ENCODE data around the gene USP47.
"Not testable (repeated sequence)": the region's sequence is repeated elsewhere in the genome, so short reads cannot be mapped to it uniquely, and the experiment has no call there.

DNA sequence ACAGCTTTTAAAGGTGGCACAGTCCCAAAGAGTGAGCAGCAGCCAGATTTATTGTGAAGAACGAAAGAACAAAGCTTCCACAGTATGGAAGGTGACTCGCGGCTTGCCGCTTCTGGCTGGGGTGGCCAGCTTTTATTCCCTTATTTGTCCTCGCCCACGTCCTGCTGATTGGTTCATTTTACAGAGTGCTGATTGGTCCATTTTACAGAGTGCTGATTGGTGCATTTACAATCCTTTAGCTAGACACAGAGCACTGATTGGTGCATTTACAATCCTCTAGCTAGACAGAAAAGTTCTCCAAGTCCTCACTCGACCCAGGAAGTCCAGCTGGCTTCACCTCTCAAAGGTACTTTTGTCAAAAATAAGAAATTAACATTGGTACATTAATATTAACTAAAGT is 10.4 kb upstream of the USP47 start:
- TF ChIP-seq, protein P1, sequence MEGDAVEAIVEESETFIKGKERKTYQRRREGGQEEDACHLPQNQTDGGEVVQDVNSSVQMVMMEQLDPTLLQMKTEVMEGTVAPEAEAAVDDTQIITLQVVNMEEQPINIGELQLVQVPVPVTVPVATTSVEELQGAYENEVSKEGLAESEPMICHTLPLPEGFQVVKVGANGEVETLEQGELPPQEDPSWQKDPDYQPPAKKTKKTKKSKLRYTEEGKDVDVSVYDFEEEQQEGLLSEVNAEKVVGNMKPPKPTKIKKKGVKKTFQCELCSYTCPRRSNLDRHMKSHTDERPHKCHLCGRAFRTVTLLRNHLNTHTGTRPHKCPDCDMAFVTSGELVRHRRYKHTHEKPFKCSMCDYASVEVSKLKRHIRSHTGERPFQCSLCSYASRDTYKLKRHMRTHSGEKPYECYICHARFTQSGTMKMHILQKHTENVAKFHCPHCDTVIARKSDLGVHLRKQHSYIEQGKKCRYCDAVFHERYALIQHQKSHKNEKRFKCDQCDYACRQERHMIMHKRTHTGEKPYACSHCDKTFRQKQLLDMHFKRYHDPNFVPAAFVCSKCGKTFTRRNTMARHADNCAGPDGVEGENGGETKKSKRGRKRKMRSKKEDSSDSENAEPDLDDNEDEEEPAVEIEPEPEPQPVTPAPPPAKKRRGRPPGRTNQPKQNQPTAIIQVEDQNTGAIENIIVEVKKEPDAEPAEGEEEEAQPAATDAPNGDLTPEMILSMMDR (IDR thresholded peaks at IDR 0.05): not testable (repeated sequence)
- not testable (repeated sequence) for TF ChIP-seq POLR2A (IDR thresholded peaks at IDR 0.05)

Data from esophagus squamous epithelium (tissue), 4 donors.